GM23248 (cell line): ENCODE data around the gene UMAD1. TPM values are rescaled to one million over a fixed set of nuclear protein-coding genes. Genes with fewer than 3 reads are reported as not detected.

Source experiments
- DNase-seq: peaks from one replicate; pipeline ENCODE4 v3.0.0-alpha.2; 2015
- H2AFZ ChIP-seq: fragments of 200-600 bp; sonication (generic); 2 replicates; pipeline ENCODE4 v1.6.1; 2016; ENCODE audit warnings: antibody characterized with exemption
- H3F3A ChIP-seq: fragments of 200-600 bp; sonication (generic); 2 replicates; pipeline ENCODE4 v1.6.1; 2016; ENCODE audit warnings: mild to moderate bottlenecking, antibody characterized with exemption, mixed run types; ENCODE audit not compliant: insufficient read depth
- H3K27ac ChIP-seq: fragments of 200-600 bp; sonication (generic); 2 replicates; pipeline ENCODE4 v1.5.1; 2016; ENCODE audit warnings: mild to moderate bottlenecking
- H3K27me3 ChIP-seq: fragments of 200-600 bp; sonication (generic); replicated peaks from 2 replicates; pipeline ENCODE4 v1.6.1; 2016; ENCODE audit warnings: mild to moderate bottlenecking; ENCODE audit not compliant: insufficient read depth
- H3K36me3 ChIP-seq: fragments of 200-600 bp; sonication (generic); 2 replicates; pipeline ENCODE4 v1.6.1; 2016; ENCODE audit warnings: low read depth, mild to moderate bottlenecking
- H3K4me1 ChIP-seq: fragments of 200-600 bp; sonication (generic); 2 replicates; pipeline ENCODE4 v1.6.1; 2016; ENCODE audit warnings: mild to moderate bottlenecking; ENCODE audit not compliant: insufficient read depth
- H3K4me2 ChIP-seq: fragments of 200-600 bp; sonication (generic); one replicate; pipeline ENCODE4 v1.6.1; 2016; ENCODE audit warnings: mild to moderate bottlenecking; ENCODE audit not compliant: unreplicated experiment
- H3K4me3 ChIP-seq: fragments of 200-600 bp; sonication (generic); 2 replicates; pipeline ENCODE4 v1.5.1; 2016; ENCODE audit warnings: mild to moderate bottlenecking
- H3K79me2 ChIP-seq: fragments of 200-600 bp; sonication (generic); 2 replicates; pipeline ENCODE4 v1.6.1; 2016; ENCODE audit warnings: mild to moderate bottlenecking; ENCODE audit not compliant: insufficient read depth
- H3K9ac ChIP-seq: fragments of 200-600 bp; sonication (generic); 2 replicates; pipeline ENCODE4 v1.6.1; 2016; ENCODE audit warnings: mild to moderate bottlenecking
- H3K9me2 ChIP-seq: fragments of 200-600 bp; sonication (generic); 2 replicates; pipeline ENCODE4 v1.6.1; 2016; ENCODE audit warnings: mixed run types, mild to moderate bottlenecking, moderate library complexity; ENCODE audit not compliant: insufficient read depth
- H3K9me3 ChIP-seq: fragments of 200-600 bp; sonication (generic); one replicate; pipeline ENCODE4 v1.6.1; 2017; ENCODE audit warnings: low read depth
- H4K20me1 ChIP-seq: fragments of 200-600 bp; sonication (generic); 2 replicates; pipeline ENCODE4 v1.6.0; 2016; ENCODE audit not compliant: insufficient read depth
- EZH2 ChIP-seq: fragments of 200-600 bp; sonication (generic); IDR thresholded peaks from 2 replicates; pipeline ENCODE4 v1.6.1; 2018; ENCODE audit warnings: antibody characterized with exemption, mild to moderate bottlenecking; ENCODE audit not compliant: insufficient read depth, poor library complexity, severe bottlenecking
- EZH2phosphoT487 ChIP-seq: fragments of 200-600 bp; sonication (generic); IDR thresholded peaks from 2 replicates; pipeline ENCODE4 v1.6.1; 2018; ENCODE audit warnings: antibody characterized with exemption, moderate library complexity, mild to moderate bottlenecking, low read depth; ENCODE audit not compliant: insufficient read depth
- WGBS, 2 experiments: methylation state at CpG; one replicate each; pipeline ENCODE4 v1.1.6; 2015 to 2017; ENCODE audit warnings: low lambda C conversion rate in 2 of 2, low coverage in 1 of 2; ENCODE audit errors: missing lambda C conversion rate in 2 of 2; 5-methylcytosine and 5-hydroxymethylcytosine counted together
- in situ Hi-C: fragments of 300-500 bp; cut with MboI; formaldehyde crosslinking; loops from 2 replicates; pipeline ENCODE4 v1.15.0; 2020
- polyA plus RNA-seq: library from polyadenylated mRNA; unstranded; fragments of >200 nt; fragmentation: Nextera tagmentation; extraction: Ambion mirVana; gene quantifications from 2 replicates; pipeline ENCODE4 v1.2.1, GENCODE V29; 2016
- total RNA-seq: library from RNA; depleted of rRNA; stranded (reverse); fragments of >200 nt; shearing (Covaris generic); gene quantifications from 2 replicates; pipeline ENCODE4 v1.2.3, GENCODE V29; 2014

UMAD1 gene
- total and polyA plus RNA-seq, 2 experiments from 2014 or later = 11.8 to 18.6 TPM

DNA sequence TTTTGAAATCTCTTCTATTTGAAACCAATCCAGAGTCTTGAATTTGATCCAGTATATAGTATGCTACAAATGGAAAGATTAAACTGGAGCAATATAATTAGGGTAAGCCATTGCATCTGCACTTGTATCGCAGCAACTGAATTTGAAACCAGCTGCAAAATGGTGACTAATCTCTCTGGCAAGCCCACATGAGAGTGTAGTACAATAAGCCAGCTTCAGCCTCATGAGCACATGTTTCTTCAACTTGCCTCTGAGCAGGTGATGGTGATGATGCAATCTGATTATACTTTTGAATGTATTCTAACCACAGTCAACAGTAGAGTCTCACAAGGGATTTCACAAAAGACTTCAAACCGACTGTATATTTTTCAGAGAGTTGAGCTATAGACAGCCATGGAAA lies 78.7 kb downstream of the UMAD1 start:
- no peak overlapping the region for H2AFZ ChIP-seq
- no peaks in the 10 kb centered on the region for H3K9me3 ChIP-seq
- no peak overlapping the region for H3K27ac ChIP-seq
- 45 to 60% methylated on average over 2 of the region's 2 CpGs for WGBS, 2 experiments
- H3K4me1 ChIP-seq = peaks cover 6% of the 10 kb centered on the region; the same call in 1 of the 2 replicates
- H3K79me2 ChIP-seq = no peaks in the 10 kb centered on the region
- no peak overlapping the region for H3K9ac ChIP-seq
- H3K27me3 ChIP-seq = no peaks in the 10 kb centered on the region
- in situ Hi-C loops = no loop called here
- H3K4me2 ChIP-seq = no peak overlapping the region
- peak; percentile 82 for DNase-seq
- no peak for TF ChIP-seq EZH2phosphoT487
- TF ChIP-seq EZH2 = no peak
- no peaks in the 10 kb centered on the region for H4K20me1 ChIP-seq
- H3K36me3 ChIP-seq = no peaks in the 10 kb centered on the region
- H3F3A ChIP-seq = peaks cover 8% of the 10 kb centered on the region
- no peaks in the 10 kb centered on the region for H3K9me2 ChIP-seq
- H3K4me3 ChIP-seq = no peak overlapping the region

DNA sequence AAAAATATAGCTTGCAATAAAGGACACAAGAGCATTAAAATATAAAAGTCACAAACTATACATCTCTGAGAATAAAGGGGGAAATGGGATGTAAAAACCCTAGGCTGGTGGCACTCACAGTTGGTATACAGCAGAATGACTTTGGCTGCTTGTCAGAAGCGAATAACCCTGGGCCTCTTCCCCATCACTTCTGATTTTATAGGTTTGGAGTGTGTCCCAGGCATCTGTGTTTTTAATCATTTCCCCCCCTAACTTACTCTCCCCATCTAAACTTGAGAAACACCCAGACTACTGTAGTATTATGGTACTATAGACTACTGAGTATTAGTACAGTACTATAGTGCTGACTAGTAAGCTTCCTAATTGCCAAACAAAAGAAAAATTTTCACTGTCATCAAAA lies 79.6 kb downstream of the UMAD1 start:
- Histone ChIP-seq H3K9ac (no peak overlapping the region), H3K4me1 (peaks cover 6% of the 10 kb centered on the region; the same call in 1 of the 2 replicates), H3K4me2 (no peak overlapping the region), H3K9me2 (no peaks in the 10 kb centered on the region), H3K27me3 (no peaks in the 10 kb centered on the region), H3K27ac (no peak overlapping the region), H3K79me2 (no peaks in the 10 kb centered on the region), H3K36me3 (no peaks in the 10 kb centered on the region), H3K9me3 (no peaks in the 10 kb centered on the region), H2AFZ (no peak overlapping the region), H3K4me3 (no peak overlapping the region), H4K20me1 (no peaks in the 10 kb centered on the region), H3F3A (peaks cover 8% of the 10 kb centered on the region)
- no peak for TF ChIP-seq EZH2phosphoT487
- no peak for TF ChIP-seq EZH2
- no peak for DNase-seq
- in situ Hi-C loops = no loop called here
- 96 to 100% methylated on average over 1 of the region's 1 CpG for WGBS, 2 experiments

DNA sequence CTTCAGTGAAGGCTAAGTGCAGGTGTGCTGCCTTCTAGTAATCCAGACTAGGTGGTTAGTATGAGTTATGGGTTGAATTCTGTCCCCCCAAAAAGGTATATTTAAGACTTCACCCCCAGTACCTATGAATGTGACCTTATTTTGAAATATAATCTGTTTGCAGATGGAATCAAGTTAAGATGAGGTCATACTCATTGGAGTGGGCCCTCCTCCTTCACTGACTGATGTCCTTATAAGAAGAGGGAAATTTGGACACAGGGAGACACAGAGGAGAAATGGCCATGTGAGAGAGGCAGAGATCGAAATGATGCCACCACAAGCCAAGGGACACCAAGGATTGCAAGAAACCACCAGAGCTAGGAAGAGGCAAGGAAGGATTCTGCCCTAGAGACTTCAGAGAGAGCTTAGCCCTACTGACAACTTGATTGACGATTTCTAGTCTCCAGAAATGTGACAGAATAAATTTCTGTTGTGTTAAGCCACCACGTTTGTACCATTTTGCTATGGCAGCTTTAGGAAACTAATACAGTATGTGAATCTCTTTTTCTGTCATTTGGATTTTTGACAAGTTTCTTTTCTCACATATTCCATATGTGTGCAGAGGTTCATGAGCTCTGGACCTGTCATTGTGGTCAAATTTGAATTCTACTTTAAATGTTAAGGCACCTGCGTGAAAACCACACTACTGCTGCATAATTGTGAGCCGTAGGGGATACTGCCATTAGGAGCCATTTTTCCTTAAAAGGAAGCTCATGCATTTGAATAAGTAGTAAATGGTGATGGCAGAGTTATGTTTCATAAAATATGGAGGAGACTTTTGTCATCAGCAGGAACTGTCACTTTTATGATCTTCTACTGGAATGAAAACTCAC lies 80.4 kb downstream of the UMAD1 start:
- Histone ChIP-seq H2AFZ (no peak overlapping the region), H3K36me3 (no peaks in the 10 kb centered on the region), H3K79me2 (no peaks in the 10 kb centered on the region), H4K20me1 (no peaks in the 10 kb centered on the region), H3K9me2 (no peaks in the 10 kb centered on the region), H3K27ac (no peak overlapping the region), H3K9ac (no peak overlapping the region), H3K9me3 (no peaks in the 10 kb centered on the region), H3K4me2 (no peak overlapping the region), H3K4me1 (peaks cover 6% of the 10 kb centered on the region; the same call in 1 of the 2 replicates), H3K4me3 (no peak overlapping the region), H3K27me3 (no peaks in the 10 kb centered on the region), H3F3A (peaks cover 8% of the 10 kb centered on the region)
- DNase-seq = no peak
- in situ Hi-C loops = no loop called here
- TF ChIP-seq EZH2phosphoT487 (no peak), EZH2 (no peak)
- 91 to 97% methylated on average over 5 of the region's 5 CpGs for WGBS, 2 experiments

DNA sequence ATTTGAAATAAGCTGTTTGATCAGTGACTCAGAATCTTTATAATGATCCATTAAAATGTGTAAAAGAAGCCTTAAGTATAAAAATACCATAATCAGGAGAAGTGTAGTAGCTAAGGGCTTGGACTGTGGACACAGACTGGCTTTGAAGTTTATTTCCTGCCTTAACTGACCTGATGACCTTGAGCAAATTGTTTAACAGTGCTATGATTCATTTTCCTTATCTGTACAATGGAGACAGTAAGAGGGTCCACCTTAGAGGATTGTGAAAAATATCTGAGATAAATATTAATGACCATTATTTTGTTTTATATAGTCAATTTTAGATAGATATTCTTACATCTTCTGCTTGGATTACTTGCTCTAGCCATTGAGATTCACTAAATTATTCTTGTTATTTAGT lies 91.2 kb downstream of the UMAD1 start:
- H3F3A ChIP-seq = peaks cover 15% of the 10 kb centered on the region
- no peaks in the 10 kb centered on the region; the same call in 1 of the 2 replicates for H4K20me1 ChIP-seq
- DNase-seq = no peak
- no peaks in the 10 kb centered on the region for H3K9me3 ChIP-seq
- no peaks in the 10 kb centered on the region for H3K79me2 ChIP-seq
- H3K36me3 ChIP-seq = no peaks in the 10 kb centered on the region
- no peaks in the 10 kb centered on the region for H3K27me3 ChIP-seq
- H3K9me2 ChIP-seq = no peaks in the 10 kb centered on the region
- no peak overlapping the region for H3K4me2 ChIP-seq
- in situ Hi-C loops = no loop called here
- H3K27ac ChIP-seq = no peak overlapping the region
- TF ChIP-seq EZH2phosphoT487 (no peak), EZH2 (no peak)
- H3K9ac ChIP-seq = no peak overlapping the region
- H3K4me3 ChIP-seq = no peak overlapping the region
- H2AFZ ChIP-seq = no peak overlapping the region
- peaks cover 22% of the 10 kb centered on the region for H3K4me1 ChIP-seq
